HG03066 (cell line): ENCODE results near the gene NOSTRIN.
"Not testable (repeated sequence)": the region's sequence is repeated elsewhere in the genome, so short reads cannot be mapped to it uniquely, and the experiment has no call there.

Source experiments
- ATAC-seq: cut with Tn5 transposase; IDR thresholded peaks from one replicate; pipeline ENCODE4 v1.9.1; 2021; ENCODE audit warnings: low read depth; ENCODE audit not compliant: unreplicated experiment

NOSTRIN gene

GRCh38 chr2:168816369-168816768 lies 13.9 kb downstream of the NOSTRIN start:
- ATAC-seq, result no peak

GRCh38 chr2:168819050-168819715 lies 16.7 kb downstream of the NOSTRIN start:
- no peak for ATAC-seq

GRCh38 chr2:168819829-168820489 lies 17.5 kb downstream of the NOSTRIN start:
- ATAC-seq, result no peak

GRCh38 chr2:168821577-168821976 lies 19.1 kb downstream of the NOSTRIN start:
- ATAC-seq, result no peak

GRCh38 chr2:168821992-168822391 lies 19.6 kb downstream of the NOSTRIN start:
- no peak for ATAC-seq

- no peak for ATAC-seq
Measured at GRCh38 chr2:168825126-168825525, 22.7 kb downstream of the NOSTRIN start.

- no peak for ATAC-seq
Measured at GRCh38 chr2:168830958-168831357, 28.5 kb downstream of the NOSTRIN start.

GRCh38 chr2:168831662-168832061 lies 29.2 kb downstream of the NOSTRIN start:
- no peak for ATAC-seq

- no peak for ATAC-seq
Measured at GRCh38 chr2:168835969-168836368, 33.5 kb downstream of the NOSTRIN start.

- no peak for ATAC-seq
Measured at GRCh38 chr2:168841445-168841844, 39.0 kb downstream of the NOSTRIN start.

- no peak for ATAC-seq
Measured at GRCh38 chr2:168843253-168843652, 40.8 kb downstream of the NOSTRIN start.

- ATAC-seq, result no peak
Measured at GRCh38 chr2:168848225-168848624, 45.8 kb downstream of the NOSTRIN start.

- ATAC-seq, result no peak
Measured at GRCh38 chr2:168849610-168850009, 47.2 kb downstream of the NOSTRIN start.

- ATAC-seq, result no peak
Measured at GRCh38 chr2:168850846-168851245, 48.4 kb downstream of the NOSTRIN start.

- no peak for ATAC-seq
Measured at GRCh38 chr2:168851674-168852320, 49.4 kb downstream of the NOSTRIN start.

GRCh38 chr2:168852481-168852880 lies 50.0 kb downstream of the NOSTRIN start:
- no peak for ATAC-seq

GRCh38 chr2:168853471-168853870 lies 51.0 kb downstream of the NOSTRIN start:
- no peak for ATAC-seq

GRCh38 chr2:168854651-168855050 lies 52.2 kb downstream of the NOSTRIN start:
- no peak for ATAC-seq

GRCh38 chr2:168855601-168856000 lies 53.2 kb downstream of the NOSTRIN start:
- no peak for ATAC-seq

- ATAC-seq, result no peak
Measured at GRCh38 chr2:168858146-168858545, 55.7 kb downstream of the NOSTRIN start.

GRCh38 chr2:168867164-168867563 lies 64.7 kb downstream of the NOSTRIN start:
- not testable (repeated sequence) for ATAC-seq

GRCh38 chr2:168870369-168870768 lies 67.9 kb downstream of the NOSTRIN start:
- ATAC-seq, result not testable (repeated sequence)
